ENCODE results near the gene CA9.

CA9 gene

DNA sequence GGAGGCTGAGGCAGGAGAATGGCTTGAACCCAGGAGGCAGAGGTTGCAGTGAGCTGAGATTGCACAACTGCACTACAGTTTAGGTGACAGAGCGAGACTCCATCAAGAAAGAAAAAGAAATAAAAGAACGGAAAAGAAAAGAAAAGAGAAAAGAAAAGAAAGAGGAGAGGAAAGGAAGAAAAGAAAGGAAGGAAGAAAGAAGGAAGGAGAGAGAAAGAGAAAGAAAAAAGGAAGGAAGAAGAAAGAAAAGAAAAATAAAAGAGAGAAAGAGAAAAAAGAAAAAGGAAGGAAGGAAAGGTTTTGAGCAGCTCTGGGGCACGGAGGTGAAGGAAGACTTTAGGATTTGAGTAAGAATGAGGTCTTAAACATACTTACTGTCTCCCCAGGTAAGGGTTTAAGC is 39.9 kb downstream of the CA9 start:
- in situ Hi-C loops (cut with MboI; ENCODE audit: low sequenced_read_pairs): loop anchor here (25.0 kb wide), 1 partner anchor 651 kb away; the partner anchor contains the start of gene VCP

DNA sequence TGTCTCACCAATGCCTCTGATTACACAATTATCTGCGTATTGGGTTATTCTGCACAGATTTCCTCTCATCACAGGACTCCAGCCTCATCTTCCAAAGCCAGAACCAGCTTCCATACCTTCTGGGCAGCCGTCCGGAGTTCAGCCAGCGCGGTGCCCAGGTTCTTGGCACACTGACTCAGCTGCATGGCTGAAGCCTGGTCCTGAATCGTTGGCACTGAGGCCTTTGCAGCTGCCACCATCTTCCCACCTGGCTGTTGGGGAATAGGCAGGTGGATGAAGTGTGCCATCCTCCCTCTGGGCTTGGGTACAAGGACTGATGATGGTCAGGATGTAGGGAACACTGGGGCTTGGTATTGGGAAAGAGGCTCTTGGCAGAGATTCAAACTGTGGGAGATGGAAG is 40.4 kb downstream of the CA9 start:
- in situ Hi-C loops (cut with MboI; ENCODE audit: low sequenced_read_pairs): loop anchor here (25.0 kb wide), 1 partner anchor 652 kb away; the partner anchor contains the start of gene VCP

DNA sequence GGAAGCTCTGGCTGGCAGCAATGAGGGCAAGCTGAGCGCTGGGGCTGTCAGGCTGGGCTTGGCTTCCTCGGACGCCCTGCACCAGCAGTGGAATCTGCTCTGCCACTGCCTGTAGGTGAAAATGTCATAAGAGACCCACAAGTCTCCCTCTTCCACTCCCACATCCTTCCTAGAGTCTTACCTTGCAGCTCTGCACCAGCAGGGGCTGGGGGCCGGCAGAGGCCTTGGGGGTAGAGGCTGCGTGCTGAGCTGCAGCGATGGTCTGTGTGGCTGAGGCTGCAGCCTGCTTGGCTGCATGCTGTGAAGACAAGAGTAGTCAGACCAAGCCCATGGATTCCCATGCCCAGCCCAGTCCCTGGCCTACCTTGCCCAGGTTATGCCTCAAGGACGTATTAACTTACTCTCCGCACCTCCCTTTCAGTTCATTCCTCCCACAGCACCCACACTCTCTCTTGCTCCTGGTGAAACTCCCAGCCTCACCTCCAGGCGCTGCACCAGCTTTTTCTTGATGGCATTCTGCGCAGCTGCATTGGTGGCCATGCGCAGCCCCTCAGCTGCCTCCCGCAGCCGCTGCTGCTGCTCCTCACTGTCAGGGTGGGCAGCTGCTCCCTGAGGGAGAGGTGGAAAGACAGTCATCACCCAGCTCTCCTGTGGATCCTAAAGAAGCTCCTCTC is 41.0 kb downstream of the CA9 start:
- in situ Hi-C loops (cut with MboI; ENCODE audit: low sequenced_read_pairs): loop anchor here (25.0 kb wide), 1 partner anchor 652 kb away; the partner anchor contains the start of gene VCP

DNA sequence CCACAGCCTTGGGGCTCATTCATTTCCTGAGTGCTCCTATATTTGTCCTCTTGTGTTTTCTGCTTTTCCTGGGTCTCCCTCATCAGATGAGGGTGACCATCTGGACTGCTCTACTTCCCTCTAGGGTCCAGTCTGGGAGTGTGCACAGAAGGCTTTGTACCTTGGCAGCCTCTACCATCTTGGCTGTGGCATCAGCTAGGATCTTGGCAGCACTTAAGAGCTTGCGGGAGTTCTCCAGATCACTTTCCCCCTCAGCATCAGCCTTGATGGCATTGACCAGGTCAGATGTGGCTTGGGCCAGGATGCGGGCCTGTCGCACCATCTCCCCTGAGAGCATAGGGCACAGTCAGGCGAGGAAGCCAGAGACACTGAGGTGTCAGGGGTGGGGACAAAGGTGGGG is 42.5 kb downstream of the CA9 start:
- in situ Hi-C loops (cut with MboI; ENCODE audit: low sequenced_read_pairs): loop anchor here (25.0 kb wide), 1 partner anchor 654 kb away; the partner anchor contains the start of gene VCP

DNA sequence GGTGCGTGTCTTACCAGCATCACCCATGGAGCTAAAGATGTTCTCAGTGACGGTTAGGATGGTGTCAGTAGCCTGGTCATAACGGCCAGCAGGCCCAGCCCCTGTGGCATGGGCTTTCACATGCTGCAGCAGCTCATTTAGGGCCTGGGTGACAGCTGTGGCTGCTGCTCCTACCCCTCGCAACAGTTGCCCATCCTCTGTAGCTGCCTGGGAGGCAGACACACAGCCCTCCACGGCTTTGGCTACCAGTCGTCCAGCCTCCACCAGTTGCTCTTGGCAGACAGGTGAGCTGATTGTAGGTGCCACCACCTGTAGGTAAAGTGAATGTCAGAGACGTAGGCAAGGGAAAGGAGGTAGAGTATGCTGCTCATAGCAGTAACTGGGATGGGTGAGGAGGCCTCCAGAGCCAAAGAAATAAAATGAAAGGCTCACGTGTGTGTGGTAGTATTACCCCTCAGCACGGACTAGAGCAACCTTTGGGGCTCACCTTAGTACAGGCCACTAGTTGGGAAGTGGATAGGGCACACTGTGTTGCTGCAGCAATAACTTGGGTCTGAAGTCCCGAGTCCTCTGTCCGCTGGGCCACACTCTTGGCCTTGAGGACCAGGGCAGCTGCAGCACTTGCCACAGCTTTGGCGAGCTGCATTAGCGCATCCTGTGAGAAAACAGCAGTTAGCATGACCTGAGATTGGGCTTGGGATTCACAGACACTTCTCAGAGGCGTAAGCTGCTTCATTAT is 43.6 kb downstream of the CA9 start:
- in situ Hi-C loops (cut with MboI; ENCODE audit: low sequenced_read_pairs): loop anchor here (25.0 kb wide), 1 partner anchor 655 kb away; the partner anchor contains the start of gene VCP

DNA sequence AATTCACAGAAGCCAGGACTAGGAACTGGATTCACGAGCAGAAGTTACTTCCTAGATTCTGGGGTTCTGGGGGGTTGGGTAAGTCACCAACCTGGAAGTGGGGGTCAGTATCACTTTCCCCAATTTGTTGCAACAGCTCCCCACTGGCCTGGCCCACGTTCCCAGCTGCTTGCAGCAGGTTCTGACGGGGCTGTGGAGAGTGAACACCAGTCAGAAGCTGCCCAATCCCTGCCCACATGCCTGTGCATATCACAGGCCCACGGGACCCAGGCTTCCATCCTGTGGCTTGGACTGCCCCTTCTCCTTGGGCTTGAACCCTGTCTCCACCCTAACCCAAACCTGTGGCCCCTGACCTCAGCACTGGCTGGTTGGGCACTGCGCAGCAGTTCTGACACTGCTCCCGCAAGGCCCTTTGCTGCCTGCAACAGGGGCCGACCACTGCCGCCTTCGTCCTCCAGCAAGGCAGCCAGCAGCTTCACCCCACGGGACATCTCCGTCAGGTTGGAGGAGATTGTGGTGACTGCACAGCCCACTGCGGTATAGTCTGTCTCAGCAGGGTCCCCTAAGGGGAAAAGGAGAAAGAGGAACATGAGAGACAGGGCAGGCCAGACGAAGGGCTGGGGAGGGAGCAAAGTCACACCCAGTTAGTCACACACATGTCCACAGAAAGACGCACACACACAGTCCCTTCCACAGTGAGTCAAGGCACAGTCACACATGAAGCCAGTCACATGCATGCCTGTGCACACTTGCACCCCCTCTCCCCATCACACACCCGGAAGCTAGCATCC is 45.2 kb downstream of the CA9 start:
- in situ Hi-C loops (cut with MboI; ENCODE audit: low sequenced_read_pairs): loop anchor here (25.0 kb wide), 1 partner anchor 657 kb away; the partner anchor contains the start of gene VCP

DNA sequence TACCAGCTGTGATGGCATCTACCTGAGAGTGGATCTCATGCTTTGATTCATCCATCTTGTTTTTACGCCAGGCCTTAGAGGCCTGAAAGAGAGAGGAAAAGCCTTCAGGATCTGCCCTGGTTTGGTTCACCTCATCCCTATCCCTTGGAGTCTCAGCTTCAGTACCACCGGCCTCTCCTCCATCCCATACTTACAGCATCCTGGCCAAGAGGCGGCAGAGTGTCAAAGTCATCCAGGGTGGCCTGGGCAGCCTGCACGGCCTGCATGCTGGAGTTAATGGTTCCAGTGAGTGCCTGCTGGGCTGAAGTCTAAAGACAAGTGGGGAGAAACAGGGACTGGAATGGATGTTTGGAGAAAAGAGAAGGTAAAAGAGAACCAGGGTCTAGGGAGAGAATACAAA is 45.8 kb downstream of the CA9 start:
- in situ Hi-C loops (cut with MboI; ENCODE audit: low sequenced_read_pairs): loop anchor here (25.0 kb wide), 1 partner anchor 657 kb away; the partner anchor contains the start of gene VCP

DNA sequence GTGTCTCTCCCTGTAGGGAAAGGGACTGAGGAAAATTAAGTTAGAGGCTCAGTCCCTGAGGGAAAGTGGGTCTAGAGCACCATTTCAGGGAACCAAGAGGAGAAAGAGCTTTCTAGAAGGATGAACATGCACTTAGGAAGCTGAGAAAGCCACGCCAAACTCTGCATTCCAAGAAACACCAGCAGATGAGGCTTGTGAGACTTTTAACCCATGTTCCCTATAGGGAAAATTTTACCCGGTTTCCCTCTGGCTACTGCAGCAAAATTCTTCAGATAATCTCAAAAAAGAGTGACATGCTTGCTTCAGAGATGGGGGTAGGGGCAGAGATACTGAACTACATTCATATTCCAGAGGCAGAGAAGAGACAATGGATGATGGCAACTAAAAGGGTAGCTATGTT is 49.7 kb downstream of the CA9 start:
- in situ Hi-C loops (cut with MboI; ENCODE audit: low sequenced_read_pairs): loop anchor here (25.0 kb wide), 1 partner anchor 661 kb away; the partner anchor contains the start of gene VCP

DNA sequence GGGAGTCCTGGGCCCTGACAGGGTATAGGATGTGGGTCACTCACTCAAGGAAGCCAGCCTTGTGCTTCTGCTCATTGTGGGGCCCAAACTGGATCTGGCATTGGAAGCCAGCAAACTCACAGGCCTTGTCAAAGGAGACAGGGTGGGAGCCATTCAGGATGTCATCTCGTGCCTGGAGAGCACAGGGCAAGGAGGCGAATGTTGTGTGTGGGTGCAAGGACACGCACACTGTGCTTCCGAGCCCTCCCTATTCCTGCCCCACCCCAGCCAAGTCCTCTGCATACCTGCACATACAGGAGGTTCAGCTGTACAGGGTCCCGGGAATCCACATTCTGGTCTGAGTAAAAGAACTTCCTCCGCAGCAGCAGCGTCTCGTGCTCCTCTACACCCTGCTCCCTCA is 50.2 kb downstream of the CA9 start:
- in situ Hi-C loops (cut with MboI; ENCODE audit: low sequenced_read_pairs): loop anchor here (25.0 kb wide), 1 partner anchor 662 kb away; the partner anchor contains the start of gene VCP

DNA sequence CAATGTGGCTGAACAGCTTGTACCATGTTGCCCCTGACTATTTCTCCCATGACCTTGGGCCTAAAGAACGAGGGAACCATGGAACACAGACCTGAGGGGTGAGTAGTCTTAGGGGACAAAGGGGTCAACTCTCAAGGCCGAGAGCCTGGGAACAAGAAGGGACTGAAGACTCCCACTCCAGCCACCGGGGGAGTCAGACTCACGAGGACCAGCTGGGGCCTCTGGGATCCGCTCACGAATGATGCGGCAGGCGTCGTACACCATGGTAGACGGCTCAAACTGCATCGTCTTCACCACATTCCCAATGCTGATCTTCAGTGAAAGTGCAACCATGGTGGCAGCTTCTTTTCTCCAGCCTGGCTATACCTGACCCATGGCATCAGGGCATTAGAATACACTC is 51.6 kb downstream of the CA9 start:
- in situ Hi-C loops (cut with MboI; ENCODE audit: low sequenced_read_pairs): no loop called here

DNA sequence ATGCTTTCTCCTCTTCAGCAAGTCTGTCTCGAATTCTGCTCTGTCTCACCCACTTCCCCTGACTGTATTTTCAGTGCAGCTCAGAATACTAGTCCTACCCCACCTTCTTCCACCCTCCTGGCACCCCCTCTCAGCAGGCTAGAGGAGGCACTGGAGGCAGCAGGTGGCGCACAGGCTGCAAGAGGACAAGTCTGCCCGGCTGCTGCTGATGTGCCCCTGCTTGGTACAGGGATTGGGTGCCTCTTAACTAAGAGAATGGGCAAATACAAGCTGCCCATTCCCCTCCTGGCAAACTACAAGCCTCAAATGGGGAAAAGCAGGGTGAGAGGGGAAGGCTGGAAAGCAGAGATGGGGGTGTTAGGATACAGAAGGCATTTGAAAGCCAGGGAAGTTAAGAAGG is 53.2 kb downstream of the CA9 start:
- in situ Hi-C loops (cut with MboI; ENCODE audit: low sequenced_read_pairs): no loop called here

DNA sequence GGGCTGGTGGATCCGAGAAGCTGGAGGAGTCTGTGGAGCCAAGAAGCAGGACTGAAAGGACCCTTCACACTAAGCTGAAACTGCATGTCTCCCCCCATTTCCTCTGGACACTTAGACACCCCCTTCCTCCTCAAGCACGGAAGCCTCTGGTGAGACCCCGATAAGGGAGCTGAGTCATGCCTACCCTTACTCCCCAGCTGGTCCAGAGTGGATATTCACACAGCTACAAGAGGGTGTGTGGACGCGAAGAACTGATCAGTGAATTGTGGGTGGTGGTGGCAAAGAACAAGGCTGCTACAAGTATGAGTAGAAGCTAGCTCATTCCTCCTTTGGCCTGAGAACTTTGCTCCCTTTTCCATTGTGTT is 53.9 kb downstream of the CA9 start:
- in situ Hi-C loops (cut with MboI; ENCODE audit: low sequenced_read_pairs): no loop called here

DNA sequence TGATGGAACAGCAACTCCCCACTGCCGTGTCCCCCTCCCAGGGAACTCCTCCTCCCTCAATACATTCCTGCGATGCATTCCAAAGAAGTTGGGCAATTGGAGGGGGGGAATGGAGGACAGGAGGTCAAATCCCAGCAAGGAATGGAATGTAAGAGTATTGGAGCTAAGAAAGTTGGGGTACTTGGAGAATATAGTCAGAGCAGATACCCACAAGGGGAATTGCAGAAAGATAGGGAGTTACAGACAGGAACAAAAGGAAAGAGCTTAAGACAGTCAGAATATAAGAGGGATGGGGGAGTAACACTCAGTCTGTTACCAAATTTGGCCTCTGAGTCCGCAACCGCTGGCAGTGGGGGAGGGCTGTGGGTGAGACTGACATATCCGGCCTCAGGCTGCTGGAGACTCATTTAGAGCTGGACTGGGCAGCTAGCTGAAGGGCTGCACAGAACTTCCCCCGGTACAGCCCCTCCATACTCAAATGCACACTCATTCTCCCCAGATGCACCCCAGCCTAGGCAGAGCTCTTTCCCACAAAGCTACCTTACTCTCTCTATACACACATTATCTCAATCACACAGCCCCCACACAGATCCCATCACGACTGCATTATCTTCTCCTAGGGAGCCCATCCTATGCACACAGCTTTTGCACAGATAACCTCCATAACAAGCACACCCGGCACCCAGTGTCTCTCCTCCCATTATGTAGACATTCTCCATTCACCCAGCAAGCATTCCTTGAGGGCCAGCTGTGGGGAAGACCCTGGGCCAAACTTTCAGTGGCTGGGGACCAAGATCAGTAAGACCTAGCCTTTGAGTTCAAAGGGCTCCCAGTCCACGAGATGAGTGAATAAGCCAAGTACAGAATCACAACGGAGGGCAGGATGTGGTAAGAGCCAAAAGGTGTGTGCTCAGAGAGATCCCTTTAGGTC is 54.6 kb downstream of the CA9 start:
- in situ Hi-C loops (cut with MboI; ENCODE audit: low sequenced_read_pairs): no loop called here

DNA sequence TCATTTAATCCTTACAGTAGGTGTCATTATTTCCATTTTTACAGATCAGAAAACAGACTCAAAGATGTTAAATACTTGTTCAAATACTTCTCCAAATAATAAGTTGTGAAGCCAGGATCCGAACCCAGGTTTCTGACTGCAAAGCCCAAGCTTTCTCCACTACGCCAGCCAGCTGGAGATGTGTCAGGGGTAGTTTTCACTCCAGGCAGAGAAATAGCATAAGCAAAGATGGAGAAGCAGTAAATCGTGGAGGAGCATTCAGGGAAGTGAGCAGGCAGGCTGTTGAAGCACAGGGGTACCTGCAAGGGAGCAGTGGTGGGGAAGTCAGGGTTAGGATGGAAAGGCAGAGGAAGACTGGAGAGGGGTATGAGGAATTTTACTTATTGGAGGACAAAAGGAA is 55.4 kb downstream of the CA9 start:
- in situ Hi-C loops (cut with MboI; ENCODE audit: low sequenced_read_pairs): no loop called here

DNA sequence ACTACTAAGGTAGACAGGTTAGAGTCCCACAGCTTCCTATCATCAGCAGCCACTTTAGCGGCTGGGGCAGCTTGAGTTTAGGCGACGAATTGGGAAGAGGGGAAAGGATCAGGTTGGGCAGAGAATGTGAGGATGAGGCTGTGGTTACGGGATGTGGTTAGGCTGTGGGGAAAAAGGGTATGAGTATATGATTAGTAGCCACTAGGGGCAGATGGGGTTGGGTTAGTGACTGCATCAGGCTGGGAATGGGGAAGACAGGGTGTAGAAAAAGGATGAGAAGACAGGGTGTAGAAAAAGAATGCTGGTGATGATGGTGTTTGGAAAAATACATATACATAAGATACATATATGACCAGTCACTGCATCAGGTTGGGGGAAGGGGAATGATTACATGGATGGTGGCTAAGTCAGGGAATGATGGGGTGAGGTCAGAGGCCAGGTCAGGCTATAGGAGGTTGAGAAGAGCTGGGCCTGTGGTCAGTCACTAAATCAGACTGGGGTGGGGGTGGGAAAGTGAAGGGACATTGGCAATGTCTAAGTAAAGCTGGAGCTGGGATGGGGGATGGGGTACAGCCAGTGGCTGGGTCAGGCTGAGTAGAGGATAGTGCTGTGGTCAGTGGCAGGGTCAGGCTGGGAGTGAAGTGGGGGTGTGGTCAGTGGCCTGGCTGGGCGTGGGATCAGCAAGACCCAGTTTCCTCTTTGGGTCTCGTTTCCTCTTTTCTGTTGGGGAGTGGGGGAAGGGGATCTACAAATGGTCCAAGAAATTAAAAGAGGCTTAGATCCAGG is 56.2 kb downstream of the CA9 start:
- in situ Hi-C loops (cut with MboI; ENCODE audit: low sequenced_read_pairs): no loop called here

DNA sequence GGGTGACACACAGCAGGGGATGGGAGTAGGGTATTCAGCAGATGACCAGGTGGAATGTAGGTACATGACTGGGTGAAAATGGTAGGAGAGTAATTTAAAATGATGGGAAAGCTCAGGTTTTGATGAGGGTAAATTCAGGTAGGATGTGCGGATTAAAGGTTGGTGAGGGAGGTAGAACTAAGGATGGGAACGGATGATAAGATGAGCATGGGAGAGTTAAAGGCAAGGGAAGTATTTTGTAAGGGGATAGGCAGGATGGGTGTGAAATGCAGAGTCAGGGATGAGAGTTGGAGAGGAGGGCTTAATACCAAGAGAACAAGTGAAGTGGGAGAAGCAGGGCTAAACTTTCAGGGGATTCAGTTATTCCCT is 56.7 kb downstream of the CA9 start:
- in situ Hi-C loops (cut with MboI; ENCODE audit: low sequenced_read_pairs): no loop called here

Measured in HL-60/S4 treated with retinoic acid at 250 ng/mL for 4 days and 3 days (cell line).